ENCODE measurements around the gene PSMD6. TPM values are rescaled to one million over a fixed set of nuclear protein-coding genes. Genes with fewer than 3 reads are reported as not detected.

Gene PSMD6
- total and polyA plus RNA-seq, 2 donors, result 78.9 to 96.5 TPM

DNA sequence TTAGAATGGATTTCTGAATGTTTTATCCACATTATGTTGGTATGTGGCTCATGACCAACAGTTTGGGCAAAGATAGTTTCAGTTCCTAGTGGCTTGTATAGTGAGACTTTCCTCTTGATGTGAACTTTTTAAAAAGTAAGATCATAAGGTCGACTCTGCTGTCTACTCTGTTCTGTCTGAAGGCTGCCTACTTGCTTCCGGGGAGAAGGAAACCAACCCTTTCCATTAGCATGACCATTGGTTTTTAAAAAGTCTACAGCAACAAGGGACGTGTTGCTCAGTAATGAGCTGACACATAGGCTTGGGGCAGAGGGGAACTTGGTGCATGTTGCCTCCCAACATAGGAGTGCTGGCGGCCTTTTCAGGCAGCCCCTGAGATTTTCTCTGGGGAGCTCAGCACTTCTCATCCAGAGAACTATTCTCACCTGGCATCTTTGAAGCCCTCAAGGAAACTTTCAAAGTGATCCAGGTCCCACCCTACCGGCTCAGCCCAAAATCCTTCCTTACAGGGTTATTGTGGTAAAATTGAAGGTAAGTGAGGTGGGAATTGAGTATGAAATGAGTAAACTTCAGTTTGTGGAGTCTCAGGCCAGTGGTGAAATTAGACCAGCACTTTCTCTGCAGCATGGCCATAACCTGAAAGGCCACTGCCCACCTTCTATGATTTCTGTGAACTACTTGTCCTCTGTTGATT is 30.6 kb downstream of the PSMD6 start:
- Histone ChIP-seq H3K9me3 (ENCODE audit: control insufficient read depth in 2 of 2, insufficient read depth in 1 of 2, low read length in 1 of 2) (no peaks in the 10 kb centered on the region), H3K4me1 (ENCODE audit: control insufficient read depth in 2 of 2, insufficient read depth in 2 of 2, low read length in 2 of 2) (no peaks in the 10 kb centered on the region), H3K36me3 (ENCODE audit: control insufficient read depth in 2 of 2, insufficient read depth in 2 of 2, low read length in 1 of 2) (peaks cover 73 to 96% of the 10 kb centered on the region in 2 donors), H3K27ac (ENCODE audit: low read depth in 1 of 2, low read length in 1 of 2) (peak overlapping the region in 1 of 2 donors; percentile 6), H3K27me3 (ENCODE audit: control insufficient read depth in 2 of 2, insufficient read depth in 1 of 2, low read length in 1 of 2) (no peaks in the 10 kb centered on the region), H3K4me3 (ENCODE audit: low read length in 2 of 2) (no peak overlapping the region)
- 97% methylated on average over 5 of the region's 5 CpGs for WGBS
- no peak for DNase-seq (ENCODE audit: low read depth in 6 of 9, low spot score in 9 of 9)

DNA sequence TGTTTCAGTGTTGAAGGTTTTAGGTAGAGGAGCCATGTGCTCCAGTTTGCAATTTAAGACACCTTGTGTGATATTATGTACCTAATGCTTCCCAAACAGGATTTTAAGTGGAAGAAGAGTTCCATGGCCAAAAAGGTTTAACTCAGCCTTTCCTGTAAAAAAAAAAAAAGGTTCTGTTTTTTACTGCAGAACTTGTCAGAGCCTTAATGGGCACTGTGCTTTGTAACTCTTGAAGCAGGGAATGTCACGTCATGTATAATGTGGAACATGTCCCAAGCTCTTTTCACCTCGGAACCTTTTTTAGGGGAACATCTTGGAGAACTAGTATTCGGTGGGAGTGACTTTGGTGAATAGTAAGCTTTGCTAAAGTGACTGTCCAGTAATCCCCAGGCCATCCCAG is 31.6 kb downstream of the PSMD6 start:
- 99% methylated on average over 3 of the region's 3 CpGs for WGBS
- DNase-seq (ENCODE audit: low read depth in 6 of 9, low spot score in 9 of 9), result no peak
- H3K36me3 ChIP-seq (ENCODE audit: control insufficient read depth in 2 of 2, insufficient read depth in 2 of 2, low read length in 1 of 2), result peaks cover 69 to 95% of the 10 kb centered on the region in 2 donors

DNA sequence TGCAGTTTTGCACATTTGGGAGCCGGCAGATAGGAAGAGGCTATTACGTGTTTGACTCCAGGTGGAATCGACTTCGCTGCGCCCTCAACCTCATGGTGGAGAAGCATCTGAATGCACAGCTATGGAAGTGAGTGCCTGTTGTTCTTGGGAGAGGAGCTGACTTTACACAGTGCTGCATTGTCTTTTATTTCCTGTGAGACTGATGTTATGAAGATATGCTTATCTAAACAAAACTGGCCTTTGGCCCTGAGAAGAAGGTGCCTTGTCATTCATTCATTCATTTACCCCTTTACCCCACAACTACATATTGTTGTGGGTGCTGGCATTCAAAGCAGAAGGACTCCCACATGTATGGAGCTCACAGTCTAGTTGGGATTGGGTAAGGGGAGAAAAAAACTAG is 32.6 kb downstream of the PSMD6 start:
- no peak for DNase-seq (ENCODE audit: low read depth in 6 of 9, low spot score in 9 of 9)
- no peaks in the 10 kb centered on the region for H3K9me3 ChIP-seq (ENCODE audit: control insufficient read depth in 2 of 2, insufficient read depth in 1 of 2, low read length in 1 of 2)
- H3K36me3 ChIP-seq (ENCODE audit: control insufficient read depth in 2 of 2, insufficient read depth in 2 of 2, low read length in 1 of 2), result peaks cover 67 to 94% of the 10 kb centered on the region in 2 donors
- H3K4me1 ChIP-seq (ENCODE audit: control insufficient read depth in 2 of 2, insufficient read depth in 2 of 2, low read length in 2 of 2), result no peaks in the 10 kb centered on the region
- H3K27ac ChIP-seq (ENCODE audit: low read depth in 1 of 2, low read length in 1 of 2), result no peak overlapping the region
- no peaks in the 10 kb centered on the region for H3K27me3 ChIP-seq (ENCODE audit: control insufficient read depth in 2 of 2, insufficient read depth in 1 of 2, low read length in 1 of 2)
- WGBS, result 99% methylated on average over 5 of the region's 5 CpGs
- H3K4me3 ChIP-seq (ENCODE audit: low read length in 2 of 2), result no peak overlapping the region

More for the DNA sequence above, 31.6 kb downstream of the PSMD6 start:
- Histone ChIP-seq H3K27me3 (ENCODE audit: control insufficient read depth in 2 of 2, insufficient read depth in 1 of 2, low read length in 1 of 2) (no peaks in the 10 kb centered on the region), H3K27ac (ENCODE audit: low read depth in 1 of 2, low read length in 1 of 2) (no peak overlapping the region), H3K9me3 (ENCODE audit: control insufficient read depth in 2 of 2, insufficient read depth in 1 of 2, low read length in 1 of 2) (no peaks in the 10 kb centered on the region), H3K4me3 (ENCODE audit: low read length in 2 of 2) (no peak overlapping the region), H3K4me1 (ENCODE audit: control insufficient read depth in 2 of 2, insufficient read depth in 2 of 2, low read length in 2 of 2) (no peaks in the 10 kb centered on the region)

DNA sequence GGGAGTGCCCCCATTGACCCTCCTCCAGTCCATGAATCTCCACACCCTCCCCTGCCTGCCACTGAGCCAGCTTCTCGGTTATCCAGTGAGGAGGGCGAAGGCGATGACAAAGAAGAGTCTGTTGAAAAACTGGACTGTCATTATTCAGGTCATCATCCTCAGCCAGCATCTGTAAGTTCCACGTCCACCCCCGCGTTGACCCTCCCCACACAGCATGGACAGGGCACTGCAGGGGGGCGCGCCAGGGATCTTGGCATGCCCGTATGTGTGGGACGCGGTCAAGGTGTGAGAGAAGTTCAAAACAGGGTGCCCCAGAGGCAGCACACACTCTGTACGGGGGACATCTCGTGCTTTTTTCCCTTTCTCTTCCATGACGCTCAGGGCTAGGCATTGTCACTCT is 33.1 kb downstream of the PSMD6 start:
- no peaks in the 10 kb centered on the region for H3K27me3 ChIP-seq (ENCODE audit: control insufficient read depth in 2 of 2, insufficient read depth in 1 of 2, low read length in 1 of 2)
- H3K4me3 ChIP-seq (ENCODE audit: low read length in 2 of 2), result no peak overlapping the region
- no peak overlapping the region for H3K27ac ChIP-seq (ENCODE audit: low read depth in 1 of 2, low read length in 1 of 2)
- 98% methylated on average over 14 of the region's 14 CpGs for WGBS
- DNase-seq (ENCODE audit: low read depth in 6 of 9, low spot score in 9 of 9), result no peak
- peaks cover 65 to 94% of the 10 kb centered on the region in 2 donors for H3K36me3 ChIP-seq (ENCODE audit: control insufficient read depth in 2 of 2, insufficient read depth in 2 of 2, low read length in 1 of 2)
- no peaks in the 10 kb centered on the region for H3K9me3 ChIP-seq (ENCODE audit: control insufficient read depth in 2 of 2, insufficient read depth in 1 of 2, low read length in 1 of 2)
- no peaks in the 10 kb centered on the region for H3K4me1 ChIP-seq (ENCODE audit: control insufficient read depth in 2 of 2, insufficient read depth in 2 of 2, low read length in 2 of 2)

DNA sequence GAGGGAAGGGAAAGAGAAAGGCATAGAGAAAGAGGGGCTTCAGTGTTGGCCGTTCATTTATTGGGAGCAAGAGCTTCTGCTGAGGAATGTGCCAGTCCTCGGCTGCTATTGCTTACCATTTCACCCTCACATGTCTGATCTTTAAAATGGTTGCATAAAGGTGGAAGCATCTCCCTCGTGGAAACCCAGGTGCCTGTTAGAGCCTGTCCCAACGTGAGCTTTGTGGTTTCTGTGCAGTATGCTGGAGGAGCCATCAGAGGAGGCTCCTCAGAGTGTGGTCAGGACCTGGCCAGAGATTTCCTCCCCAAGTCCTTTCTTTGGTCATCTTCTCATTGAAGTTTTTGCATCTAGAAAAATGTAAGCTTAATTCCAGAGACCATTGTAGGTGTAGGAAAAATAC is 34.4 kb downstream of the PSMD6 start:
- Histone ChIP-seq H3K27me3 (ENCODE audit: control insufficient read depth in 2 of 2, insufficient read depth in 1 of 2, low read length in 1 of 2) (no peaks in the 10 kb centered on the region), H3K9me3 (ENCODE audit: control insufficient read depth in 2 of 2, insufficient read depth in 1 of 2, low read length in 1 of 2) (no peaks in the 10 kb centered on the region), H3K4me1 (ENCODE audit: control insufficient read depth in 2 of 2, insufficient read depth in 2 of 2, low read length in 2 of 2) (no peaks in the 10 kb centered on the region), H3K4me3 (ENCODE audit: low read length in 2 of 2) (no peak overlapping the region), H3K27ac (ENCODE audit: low read depth in 1 of 2, low read length in 1 of 2) (no peak overlapping the region), H3K36me3 (ENCODE audit: control insufficient read depth in 2 of 2, insufficient read depth in 2 of 2, low read length in 1 of 2) (peaks cover 61 to 94% of the 10 kb centered on the region in 2 donors)
- 48% methylated on average over 4 of the region's 4 CpGs for WGBS
- DNase-seq (ENCODE audit: low read depth in 6 of 9, low spot score in 9 of 9), result no peak

DNA sequence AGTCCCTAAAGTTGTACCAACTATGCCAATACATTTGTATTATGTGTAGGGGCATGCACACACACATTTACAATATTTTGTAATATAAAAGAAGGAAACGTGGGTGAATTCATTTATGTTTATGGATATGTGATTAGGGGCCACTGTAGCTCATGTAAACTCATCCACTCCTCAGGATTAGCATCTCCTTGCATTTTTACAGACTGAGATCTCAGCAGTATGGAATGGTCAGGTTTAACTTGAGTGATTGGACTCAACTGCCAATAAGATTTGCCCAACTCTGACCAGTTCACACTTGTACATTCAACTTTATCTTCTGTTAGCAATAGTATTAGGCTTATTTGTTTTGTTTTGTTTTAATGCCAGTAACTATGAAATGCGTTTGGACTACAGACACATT is 36.5 kb downstream of the PSMD6 start:
- no peak for DNase-seq (ENCODE audit: low read depth in 6 of 9, low spot score in 9 of 9)
- Histone ChIP-seq H3K36me3 (ENCODE audit: control insufficient read depth in 2 of 2, insufficient read depth in 2 of 2, low read length in 1 of 2) (peaks cover 73 to 95% of the 10 kb centered on the region in 2 donors), H3K9me3 (ENCODE audit: control insufficient read depth in 2 of 2, insufficient read depth in 1 of 2, low read length in 1 of 2) (peaks cover 0 to 1% of the 10 kb centered on the region in 2 donors), H3K27me3 (ENCODE audit: control insufficient read depth in 2 of 2, insufficient read depth in 1 of 2, low read length in 1 of 2) (no peaks in the 10 kb centered on the region), H3K4me3 (ENCODE audit: low read length in 2 of 2) (no peak overlapping the region), H3K27ac (ENCODE audit: low read depth in 1 of 2, low read length in 1 of 2) (no peak overlapping the region), H3K4me1 (ENCODE audit: control insufficient read depth in 2 of 2, insufficient read depth in 2 of 2, low read length in 2 of 2) (no peaks in the 10 kb centered on the region)
- WGBS, result 97% methylated on average over 2 of the region's 2 CpGs

DNA sequence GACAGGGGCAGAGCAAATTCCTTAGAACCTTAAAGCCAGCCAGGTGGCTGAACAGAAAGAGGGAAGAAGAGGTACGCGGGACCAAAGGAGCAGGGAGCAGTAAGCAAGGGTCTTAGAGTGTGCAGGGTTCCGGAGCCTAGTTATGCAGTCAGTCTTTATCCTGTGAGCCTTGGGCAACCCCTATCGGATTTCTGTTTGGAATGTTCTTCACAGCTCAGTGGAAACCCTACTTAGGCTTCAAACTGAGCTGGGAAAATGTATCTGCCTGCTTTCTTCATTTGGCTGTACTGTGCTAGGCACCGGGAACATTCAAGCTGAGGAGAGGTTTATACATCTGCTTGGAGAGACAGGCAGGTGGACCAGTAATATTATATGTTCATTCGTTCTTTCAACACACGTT is 37.1 kb downstream of the PSMD6 start:
- Histone ChIP-seq H3K9me3 (ENCODE audit: control insufficient read depth in 2 of 2, insufficient read depth in 1 of 2, low read length in 1 of 2) (peaks cover 0 to 1% of the 10 kb centered on the region in 2 donors), H3K4me3 (ENCODE audit: low read length in 2 of 2) (no peak overlapping the region), H3K27me3 (ENCODE audit: control insufficient read depth in 2 of 2, insufficient read depth in 1 of 2, low read length in 1 of 2) (no peaks in the 10 kb centered on the region), H3K27ac (ENCODE audit: low read depth in 1 of 2, low read length in 1 of 2) (peak overlapping the region in 1 of 2 donors; percentile 2), H3K36me3 (ENCODE audit: control insufficient read depth in 2 of 2, insufficient read depth in 2 of 2, low read length in 1 of 2) (peaks cover 69 to 94% of the 10 kb centered on the region in 2 donors), H3K4me1 (ENCODE audit: control insufficient read depth in 2 of 2, insufficient read depth in 2 of 2, low read length in 2 of 2) (no peaks in the 10 kb centered on the region)
- WGBS, result 94% methylated on average over 7 of the region's 7 CpGs
- no peak for DNase-seq (ENCODE audit: low read depth in 6 of 9, low spot score in 9 of 9)

DNA sequence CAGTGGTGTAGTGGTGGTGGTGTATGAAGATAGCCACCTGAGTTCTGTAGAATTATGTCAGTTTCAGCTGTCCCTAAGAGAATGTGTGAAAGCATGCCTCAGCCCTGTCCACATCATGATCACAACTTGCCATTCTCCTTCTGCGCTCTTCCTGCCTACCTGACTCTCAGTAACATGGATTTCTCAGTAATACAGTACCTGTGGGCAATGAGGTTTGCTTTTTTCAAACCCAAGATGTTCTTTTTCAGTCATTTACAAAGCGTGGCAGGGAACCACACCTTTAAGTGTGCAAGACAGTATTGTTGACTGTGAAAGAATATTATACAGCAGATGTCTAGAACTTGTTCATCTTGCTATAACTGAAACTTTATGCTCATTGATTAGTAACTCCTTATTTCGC is 38.9 kb downstream of the PSMD6 start:
- Histone ChIP-seq H3K27me3 (ENCODE audit: control insufficient read depth in 2 of 2, insufficient read depth in 1 of 2, low read length in 1 of 2) (no peaks in the 10 kb centered on the region), H3K36me3 (ENCODE audit: control insufficient read depth in 2 of 2, insufficient read depth in 2 of 2, low read length in 1 of 2) (peaks cover 65 to 92% of the 10 kb centered on the region in 2 donors), H3K4me3 (ENCODE audit: low read length in 2 of 2) (no peak overlapping the region), H3K9me3 (ENCODE audit: control insufficient read depth in 2 of 2, insufficient read depth in 1 of 2, low read length in 1 of 2) (peaks cover 0 to 1% of the 10 kb centered on the region in 2 donors), H3K27ac (ENCODE audit: low read depth in 1 of 2, low read length in 1 of 2) (no peak overlapping the region), H3K4me1 (ENCODE audit: control insufficient read depth in 2 of 2, insufficient read depth in 2 of 2, low read length in 2 of 2) (peaks cover 0 to 6% of the 10 kb centered on the region in 2 donors)
- WGBS, result 95% methylated on average over 3 of the region's 3 CpGs
- no peak for DNase-seq (ENCODE audit: low read depth in 6 of 9, low spot score in 9 of 9)

DNA sequence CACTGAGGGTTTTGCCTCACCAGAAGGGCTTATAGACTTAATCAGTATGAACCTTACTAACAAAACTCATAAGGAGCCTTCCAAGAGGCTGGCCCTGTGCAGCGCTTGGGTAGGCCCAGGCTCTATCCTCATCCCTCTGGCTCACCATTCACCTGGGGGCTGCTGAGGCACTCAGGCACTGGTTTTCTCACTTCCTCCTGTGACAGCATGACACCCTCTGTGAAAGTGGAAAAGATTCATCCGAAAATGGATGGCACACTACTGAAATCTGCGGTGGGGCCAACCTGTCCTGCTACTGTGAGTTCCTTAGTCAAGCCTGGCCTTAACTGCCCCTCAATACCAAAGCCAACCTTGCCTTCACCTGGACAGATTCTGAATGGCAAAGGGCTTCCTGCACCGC is 41.3 kb downstream of the PSMD6 start:
- peaks cover 4 to 20% of the 10 kb centered on the region in 2 donors for H3K4me1 ChIP-seq (ENCODE audit: control insufficient read depth in 2 of 2, insufficient read depth in 2 of 2, low read length in 2 of 2)

More for the DNA sequence above, 41.3 kb downstream of the PSMD6 start:
- Histone ChIP-seq H3K27ac (ENCODE audit: low read depth in 1 of 2, low read length in 1 of 2) (no peak overlapping the region), H3K36me3 (ENCODE audit: control insufficient read depth in 2 of 2, insufficient read depth in 2 of 2, low read length in 1 of 2) (peaks cover 52 to 70% of the 10 kb centered on the region in 2 donors), H3K9me3 (ENCODE audit: control insufficient read depth in 2 of 2, insufficient read depth in 1 of 2, low read length in 1 of 2) (peaks cover 0 to 1% of the 10 kb centered on the region in 2 donors), H3K27me3 (ENCODE audit: control insufficient read depth in 2 of 2, insufficient read depth in 1 of 2, low read length in 1 of 2) (no peaks in the 10 kb centered on the region), H3K4me3 (ENCODE audit: low read length in 2 of 2) (no peak overlapping the region)
- 98% methylated on average over 4 of the region's 4 CpGs for WGBS
- no peak for DNase-seq (ENCODE audit: low read depth in 6 of 9, low spot score in 9 of 9)

Data from thymus (tissue), 11 donors.